DMS53 treated with DMSO at 0.1 percent for 48 hours (cell line): ENCODE results near the gene DCTN2.
"Not testable (repeated sequence)": the region's sequence is repeated elsewhere in the genome, so short reads cannot be mapped to it uniquely, and the experiment has no call there.

Source experiments
- DNase-seq: peaks from one replicate; lab custom pipeline; 2025; ENCODE audit not compliant: unreplicated experiment; lab: John Stamatoyannopoulos, UW

The DCTN2 gene

DNA sequence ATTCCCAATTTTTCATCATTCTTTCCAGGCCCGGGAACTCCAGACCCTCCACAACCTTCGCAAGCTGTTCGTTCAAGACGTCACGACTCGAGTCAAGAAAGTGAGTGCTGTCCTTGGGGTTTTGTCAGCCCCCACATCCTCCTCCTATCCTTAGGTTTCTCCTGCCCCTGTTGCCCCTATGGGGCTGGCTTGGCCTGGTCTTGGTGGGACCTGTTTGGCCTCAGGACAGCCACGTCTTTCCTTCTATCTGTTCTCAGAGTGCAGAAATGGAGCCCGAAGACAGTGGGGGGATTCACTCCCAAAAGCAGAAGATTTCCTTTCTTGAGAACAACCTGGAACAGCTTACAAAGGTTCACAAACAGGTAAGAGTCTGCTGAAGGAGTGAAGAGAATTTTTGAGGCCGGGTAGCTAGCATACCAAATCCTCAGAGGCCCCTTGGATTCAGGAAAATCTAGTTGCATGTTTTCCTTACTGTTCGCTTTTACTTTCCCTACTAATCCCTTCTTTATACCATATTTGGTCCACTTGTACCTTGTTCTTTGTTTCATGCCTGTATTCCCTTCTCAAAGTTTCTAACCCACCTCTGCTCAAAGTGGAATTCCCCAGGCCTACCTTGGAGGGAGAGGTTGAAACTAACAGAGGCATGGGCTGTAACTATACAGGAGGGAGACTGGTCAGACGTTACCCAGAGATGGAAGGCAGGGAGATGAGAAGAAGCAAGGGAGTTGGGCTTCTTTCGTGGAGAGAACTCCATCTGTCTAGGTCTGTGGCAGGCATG, 31.2 kb upstream of the DCTN2 start:
- no peak for DNase-seq

DNA sequence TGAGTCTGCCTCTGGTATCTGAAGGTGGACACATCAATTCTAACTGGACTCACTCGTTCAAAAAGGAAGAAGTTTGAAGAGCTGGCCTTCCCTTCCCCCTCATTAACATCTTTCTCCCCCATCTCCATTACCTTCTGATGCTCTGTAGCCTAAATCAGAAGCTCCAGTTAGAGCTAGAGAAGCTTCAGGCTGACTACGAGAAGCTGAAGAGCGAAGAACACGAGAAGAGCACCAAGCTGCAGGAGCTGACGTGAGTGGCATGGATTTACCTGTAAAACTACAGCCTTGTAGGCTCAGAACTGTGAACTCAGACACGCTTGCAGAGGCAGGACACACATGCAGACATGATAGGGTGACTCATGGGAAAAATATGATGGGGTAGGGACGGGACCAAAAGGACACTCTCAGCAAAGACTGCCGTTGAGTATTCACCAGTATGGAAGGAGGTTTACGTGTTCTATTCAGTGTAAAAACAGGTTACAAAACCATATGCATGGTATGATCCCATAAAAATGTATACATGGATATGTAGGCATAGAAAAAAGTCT, 29.7 kb upstream of the DCTN2 start:
- no peak for DNase-seq

- no peak for DNase-seq
Measured at GRCh38 chr12:57575771-57576612, 29.0 kb upstream of the DCTN2 start.

DNA sequence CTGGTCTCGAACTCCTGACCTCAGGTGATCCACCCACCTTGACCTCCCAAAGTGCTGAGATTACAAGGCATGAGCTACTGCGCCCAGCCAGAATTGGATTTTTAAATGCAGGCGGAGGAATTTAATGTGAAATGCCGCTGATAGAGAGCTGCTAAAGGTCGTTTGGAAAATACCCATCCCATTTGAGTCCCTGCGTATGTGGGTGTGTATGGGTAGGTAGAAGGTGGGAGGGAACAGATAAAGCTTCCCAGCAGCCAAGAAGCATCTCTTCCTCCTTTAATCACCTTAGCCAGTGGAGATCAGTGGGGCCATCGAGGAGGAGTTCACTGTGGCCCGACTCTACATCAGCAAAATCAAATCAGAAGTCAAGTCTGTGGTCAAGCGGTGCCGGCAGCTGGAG, 27.8 kb upstream of the DCTN2 start:
- DNase-seq, result no peak

GRCh38 chr12:57571926-57572762, 25.2 kb upstream of the DCTN2 start:
- no peak for DNase-seq

- not testable (repeated sequence) for DNase-seq
Measured at GRCh38 chr12:57570438-57570837, 23.4 kb upstream of the DCTN2 start.

DNA sequence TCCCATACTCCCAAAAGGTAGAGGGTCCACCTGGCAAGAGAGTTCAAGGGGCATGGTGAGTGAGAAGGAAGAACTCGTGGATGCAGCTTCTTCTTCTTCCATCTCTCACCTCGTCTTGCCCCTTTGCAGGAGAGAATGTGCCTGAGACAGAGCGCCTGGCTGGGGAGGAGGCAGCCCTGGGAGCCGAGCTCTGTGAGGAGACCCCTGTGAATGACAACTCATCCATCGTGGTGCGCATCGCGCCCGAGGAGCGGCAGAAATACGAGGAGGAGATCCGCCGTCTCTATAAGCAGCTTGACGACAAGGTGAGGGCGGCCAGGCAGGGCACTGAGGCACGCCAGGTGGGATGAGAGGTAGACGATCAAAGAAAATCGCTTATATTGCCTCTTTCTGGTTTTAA, 22.9 kb upstream of the DCTN2 start:
- no peak for DNase-seq

DNA sequence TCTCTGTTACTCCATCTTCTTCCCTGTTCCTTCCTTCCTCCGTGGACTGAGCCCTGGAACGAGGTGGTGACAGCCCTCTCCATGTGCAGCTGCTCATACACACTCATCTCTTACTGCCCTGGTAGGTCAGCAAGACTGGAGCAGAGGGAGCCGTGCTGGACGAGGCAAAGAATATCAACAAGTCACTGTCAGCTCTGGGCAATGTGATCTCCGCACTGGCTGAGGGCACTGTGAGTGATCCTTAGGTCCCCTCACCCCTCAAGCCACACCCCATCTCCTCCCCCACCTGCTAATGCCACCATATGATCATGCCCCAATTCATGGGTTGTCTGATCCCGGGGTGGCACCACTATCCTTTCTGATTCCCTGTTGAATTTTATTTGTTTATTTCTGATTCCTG, 21.8 kb upstream of the DCTN2 start:
- DNase-seq, result no peak

- no peak for DNase-seq
Measured at GRCh38 chr12:57564178-57564740, 17.3 kb upstream of the DCTN2 start.

DNA sequence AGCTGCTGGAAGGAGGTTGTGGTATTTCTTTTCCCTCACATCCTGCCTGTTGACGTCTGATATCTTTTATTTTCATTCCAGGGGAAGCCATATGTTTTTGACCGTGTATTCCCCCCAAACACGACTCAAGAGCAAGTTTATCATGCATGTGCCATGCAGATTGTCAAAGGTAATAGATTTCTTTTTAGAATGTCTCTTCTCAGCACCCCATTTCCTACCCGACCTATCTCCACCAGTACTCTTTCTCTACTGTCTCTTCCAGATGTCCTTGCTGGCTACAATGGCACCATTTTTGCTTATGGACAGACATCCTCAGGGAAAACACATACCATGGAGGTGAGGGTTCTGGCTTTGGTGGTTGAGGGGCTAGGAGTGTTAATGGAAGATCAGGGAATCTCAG, 16.4 kb upstream of the DCTN2 start:
- DNase-seq, result no peak

GRCh38 chr12:57561117-57561516, 14.1 kb upstream of the DCTN2 start:
- DNase-seq, result not testable (repeated sequence)

GRCh38 chr12:57560516-57560915, 13.5 kb upstream of the DCTN2 start:
- no peak for DNase-seq

DNA sequence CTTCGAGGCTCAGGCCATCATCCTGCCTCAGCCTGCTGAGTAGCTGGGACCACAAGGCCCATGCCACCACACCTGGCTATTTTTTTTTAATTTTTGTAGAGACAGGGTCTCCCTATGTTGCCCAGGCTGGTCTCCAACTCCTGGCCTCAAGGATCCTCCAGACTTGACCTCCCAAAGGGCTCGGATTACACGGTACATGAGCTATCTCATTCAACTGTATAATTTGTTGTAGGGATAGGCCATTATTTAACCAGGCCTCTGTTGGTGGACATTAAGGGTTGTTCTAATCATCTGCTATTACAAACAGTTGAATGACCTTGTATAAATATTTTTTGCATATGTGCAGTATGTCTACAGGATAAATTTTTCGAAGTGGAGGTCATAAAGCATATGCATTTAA, 11.9 kb upstream of the DCTN2 start:
- DNase-seq, result no peak

DNA sequence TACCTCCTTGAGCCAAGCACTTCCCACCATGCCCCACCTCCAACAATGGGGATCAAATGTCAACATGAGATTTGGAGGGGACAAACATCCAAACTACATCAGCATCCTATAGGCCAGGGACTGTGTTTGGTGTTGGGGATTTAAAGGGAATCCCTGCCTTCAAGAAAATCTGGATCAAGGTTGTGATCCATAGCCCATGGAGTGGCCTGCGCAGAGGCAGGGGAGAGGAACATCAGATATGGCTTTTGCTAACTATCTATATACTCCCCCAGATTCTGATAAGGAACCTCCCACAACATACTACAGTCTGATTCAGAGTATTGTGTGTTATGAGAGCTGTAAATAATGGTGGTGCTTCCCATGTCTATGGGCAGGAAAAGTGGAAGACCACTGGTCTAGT, 7.9 kb upstream of the DCTN2 start:
- DNase-seq, result no peak

- DNase-seq, result no peak
Measured at GRCh38 chr12:57554453-57554852, 7.5 kb upstream of the DCTN2 start.

- no peak for DNase-seq
Measured at GRCh38 chr12:57553343-57554202, 6.6 kb upstream of the DCTN2 start.

DNA sequence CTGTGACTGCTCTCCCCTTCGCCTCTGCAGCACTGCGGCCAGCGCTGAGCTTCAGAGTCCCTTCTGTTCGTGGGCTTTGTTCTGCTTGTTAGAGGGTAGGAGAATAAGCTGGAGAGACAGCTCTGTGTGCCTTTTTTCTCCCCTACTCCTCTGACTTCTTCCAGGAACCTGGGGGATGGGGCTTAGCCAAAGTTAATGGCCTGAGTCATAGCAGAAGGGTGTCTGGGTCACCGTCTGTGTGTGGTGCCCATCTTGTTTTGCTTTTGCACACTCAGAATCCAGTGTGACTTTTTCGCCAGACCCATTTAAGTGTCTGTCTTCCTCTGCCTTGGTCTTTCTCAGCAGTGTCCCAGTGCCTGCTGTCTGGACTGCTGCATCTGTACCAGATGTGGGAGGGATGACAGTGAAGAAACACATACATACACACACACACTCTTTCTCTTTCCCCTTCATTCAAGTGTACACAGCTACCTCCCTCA, 5.9 kb upstream of the DCTN2 start:
- no peak for DNase-seq

- no peak for DNase-seq
Measured at GRCh38 chr12:57552306-57552651, 5.3 kb upstream of the DCTN2 start.

DNA sequence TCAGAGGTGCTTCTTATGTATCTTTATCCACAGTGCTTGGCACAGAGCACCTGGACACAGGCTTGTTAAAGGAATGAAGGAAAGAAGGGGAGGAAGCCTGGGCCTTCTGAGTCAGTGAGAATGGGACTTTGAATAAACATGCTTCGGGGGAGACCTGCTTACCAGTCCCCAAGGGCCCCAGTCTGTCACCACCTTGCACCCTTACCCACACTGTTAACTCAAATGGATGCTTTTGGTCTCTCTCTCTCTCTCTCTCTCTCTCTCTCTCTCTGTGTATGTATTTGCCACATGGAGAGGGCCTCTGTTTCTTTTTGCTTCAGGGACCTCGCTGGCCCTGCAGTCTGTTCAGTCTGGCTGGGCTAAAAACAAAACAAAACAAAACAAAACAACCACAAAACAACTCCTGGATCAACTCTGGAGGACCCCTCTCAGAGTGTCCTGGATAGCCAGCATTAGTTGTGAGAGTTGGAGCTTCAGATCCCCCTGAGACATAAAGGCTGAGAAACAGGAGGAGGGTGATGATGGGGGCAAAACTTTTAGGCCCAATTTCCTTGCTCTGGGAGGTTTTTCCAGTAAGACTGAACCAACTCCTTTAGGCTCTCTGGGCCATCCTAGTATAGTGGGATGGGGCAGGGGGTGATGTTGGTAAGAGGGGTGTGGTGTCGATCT, 4.8 kb upstream of the DCTN2 start:
- DNase-seq, result no peak
